Stomach smooth muscle (tissue), 2 donors: ENCODE results near the gene NBEA.
"Not testable (repeated sequence)": the region's sequence is repeated elsewhere in the genome, so short reads cannot be mapped to it uniquely, and the experiment has no call there.

Experiments
- H3K27ac ChIP-seq: one replicate; pipeline ENCODE4 v1.7.0; 2013; ENCODE audit warnings: mild to moderate bottlenecking, low read length, inconsistent platforms
- H3K27me3 ChIP-seq, 2 donors: one replicate each; pipeline ENCODE4 v1.7.0; 2013; ENCODE audit warnings: low read length in 2 of 2; ENCODE audit not compliant: insufficient read depth in 2 of 2, control insufficient read depth in 1 of 2
- H3K36me3 ChIP-seq, 2 donors: one replicate each; pipeline ENCODE4 v1.7.0; 2013; ENCODE audit warnings: low read length in 2 of 2; ENCODE audit not compliant: control insufficient read depth in 2 of 2, insufficient read depth in 2 of 2
- H3K4me1 ChIP-seq: one replicate; pipeline ENCODE4 v1.7.0; 2013; ENCODE audit warnings: low read length; ENCODE audit not compliant: control insufficient read depth, insufficient read depth
- H3K4me3 ChIP-seq, 2 donors: one replicate each; pipeline ENCODE4 v1.7.0; 2013; ENCODE audit warnings: low read length in 2 of 2
- H3K9ac ChIP-seq, 2 donors: one replicate each; pipeline ENCODE4 v1.7.0; 2013; ENCODE audit warnings: low read length in 2 of 2, mild to moderate bottlenecking in 1 of 2
- H3K9me3 ChIP-seq, 2 donors: one replicate each; pipeline ENCODE4 v1.7.0; 2013; ENCODE audit warnings: low read length in 2 of 2; ENCODE audit not compliant: control insufficient read depth in 2 of 2
- donor health status: healthy.
- donor health status: Pancreatic carcinoma.

NBEA gene

GRCh38 chr13:35387682-35388250 is 445.7 kb downstream of the NBEA start:
- no peak overlapping the region for H3K4me3 ChIP-seq
- no peak overlapping the region for H3K9ac ChIP-seq
- H3K36me3 ChIP-seq, result no peaks in the 10 kb centered on the region
- no peaks in the 10 kb centered on the region for H3K9me3 ChIP-seq
- H3K27ac ChIP-seq, result no peak overlapping the region
- H3K27me3 ChIP-seq, result no peaks in the 10 kb centered on the region
- H3K4me1 ChIP-seq, result no peaks in the 10 kb centered on the region

GRCh38 chr13:35388441-35389355 is 446.6 kb downstream of the NBEA start:
- no peaks in the 10 kb centered on the region for H3K27me3 ChIP-seq
- H3K36me3 ChIP-seq, result no peaks in the 10 kb centered on the region
- H3K4me3 ChIP-seq, result no peak overlapping the region
- H3K9me3 ChIP-seq, result no peaks in the 10 kb centered on the region
- no peak overlapping the region for H3K27ac ChIP-seq
- H3K9ac ChIP-seq, result no peak overlapping the region
- no peaks in the 10 kb centered on the region for H3K4me1 ChIP-seq

GRCh38 chr13:35389535-35389934 is 447.5 kb downstream of the NBEA start:
- H3K27me3 ChIP-seq, result no peaks in the 10 kb centered on the region
- no peak overlapping the region for H3K27ac ChIP-seq
- no peak overlapping the region for H3K4me3 ChIP-seq
- no peak overlapping the region for H3K9ac ChIP-seq
- H3K9me3 ChIP-seq, result no peaks in the 10 kb centered on the region
- H3K36me3 ChIP-seq, result no peaks in the 10 kb centered on the region
- no peaks in the 10 kb centered on the region for H3K4me1 ChIP-seq

- Histone ChIP-seq H3K27me3 (no peaks in the 10 kb centered on the region), H3K4me3 (no peak overlapping the region), H3K9ac (no peak overlapping the region), H3K9me3 (no peaks in the 10 kb centered on the region), H3K27ac (no peak overlapping the region), H3K4me1 (no peaks in the 10 kb centered on the region), H3K36me3 (no peaks in the 10 kb centered on the region)
Measured at GRCh38 chr13:35392768-35393167, 450.7 kb downstream of the NBEA start.

GRCh38 chr13:35393886-35394285 is 451.8 kb downstream of the NBEA start:
- H3K4me3 ChIP-seq, result no peak overlapping the region
- no peaks in the 10 kb centered on the region for H3K36me3 ChIP-seq
- no peak overlapping the region for H3K27ac ChIP-seq

GRCh38 chr13:35408285-35408684 is 466.2 kb downstream of the NBEA start:
- H3K9me3 ChIP-seq, H3K27ac ChIP-seq, H3K4me3 ChIP-seq, H3K4me1 ChIP-seq, H3K36me3 ChIP-seq, H3K9ac ChIP-seq, H3K27me3 ChIP-seq: not testable (repeated sequence)

More at GRCh38 chr13:35393886-35394285, 451.8 kb downstream of the NBEA start:
- H3K9me3 ChIP-seq, result no peaks in the 10 kb centered on the region
- no peaks in the 10 kb centered on the region for H3K27me3 ChIP-seq
- no peaks in the 10 kb centered on the region for H3K4me1 ChIP-seq
- no peak overlapping the region for H3K9ac ChIP-seq

- Histone ChIP-seq H3K27ac (no peak overlapping the region), H3K4me3 (no peak overlapping the region), H3K9me3 (no peaks in the 10 kb centered on the region), H3K9ac (no peak overlapping the region), H3K36me3 (no peaks in the 10 kb centered on the region), H3K4me1 (no peaks in the 10 kb centered on the region), H3K27me3 (no peaks in the 10 kb centered on the region)
Measured at GRCh38 chr13:35411059-35411744, 469.1 kb downstream of the NBEA start.

GRCh38 chr13:35448465-35448864 is 506.4 kb downstream of the NBEA start:
- Histone ChIP-seq H3K27ac (no peak overlapping the region), H3K4me1 (no peaks in the 10 kb centered on the region), H3K9ac (no peak overlapping the region), H3K4me3 (no peak overlapping the region), H3K36me3 (no peaks in the 10 kb centered on the region), H3K27me3 (no peaks in the 10 kb centered on the region), H3K9me3 (no peaks in the 10 kb centered on the region)

- H3K27me3 ChIP-seq, result no peaks in the 10 kb centered on the region
- H3K4me1 ChIP-seq, result no peaks in the 10 kb centered on the region
- no peaks in the 10 kb centered on the region for H3K36me3 ChIP-seq
- H3K27ac ChIP-seq, result no peak overlapping the region
- H3K9me3 ChIP-seq, result no peaks in the 10 kb centered on the region
- no peak overlapping the region for H3K4me3 ChIP-seq
- H3K9ac ChIP-seq, result no peak overlapping the region
Measured at GRCh38 chr13:35449821-35450220, 507.8 kb downstream of the NBEA start.

GRCh38 chr13:35455022-35455421 is 513.0 kb downstream of the NBEA start:
- Histone ChIP-seq H3K4me3 (no peak overlapping the region), H3K9me3 (no peaks in the 10 kb centered on the region), H3K4me1 (no peaks in the 10 kb centered on the region), H3K27me3 (no peaks in the 10 kb centered on the region), H3K9ac (no peak overlapping the region), H3K27ac (no peak overlapping the region), H3K36me3 (no peaks in the 10 kb centered on the region)
